ENCODE data around the gene SDHAF1. TPM values are rescaled to one million over a fixed set of nuclear protein-coding genes. Genes with fewer than 3 reads are reported as not detected.

The SDHAF1 gene
- polyA plus RNA-seq, 1 donor from 2014 or later = 71.6 TPM

DNA sequence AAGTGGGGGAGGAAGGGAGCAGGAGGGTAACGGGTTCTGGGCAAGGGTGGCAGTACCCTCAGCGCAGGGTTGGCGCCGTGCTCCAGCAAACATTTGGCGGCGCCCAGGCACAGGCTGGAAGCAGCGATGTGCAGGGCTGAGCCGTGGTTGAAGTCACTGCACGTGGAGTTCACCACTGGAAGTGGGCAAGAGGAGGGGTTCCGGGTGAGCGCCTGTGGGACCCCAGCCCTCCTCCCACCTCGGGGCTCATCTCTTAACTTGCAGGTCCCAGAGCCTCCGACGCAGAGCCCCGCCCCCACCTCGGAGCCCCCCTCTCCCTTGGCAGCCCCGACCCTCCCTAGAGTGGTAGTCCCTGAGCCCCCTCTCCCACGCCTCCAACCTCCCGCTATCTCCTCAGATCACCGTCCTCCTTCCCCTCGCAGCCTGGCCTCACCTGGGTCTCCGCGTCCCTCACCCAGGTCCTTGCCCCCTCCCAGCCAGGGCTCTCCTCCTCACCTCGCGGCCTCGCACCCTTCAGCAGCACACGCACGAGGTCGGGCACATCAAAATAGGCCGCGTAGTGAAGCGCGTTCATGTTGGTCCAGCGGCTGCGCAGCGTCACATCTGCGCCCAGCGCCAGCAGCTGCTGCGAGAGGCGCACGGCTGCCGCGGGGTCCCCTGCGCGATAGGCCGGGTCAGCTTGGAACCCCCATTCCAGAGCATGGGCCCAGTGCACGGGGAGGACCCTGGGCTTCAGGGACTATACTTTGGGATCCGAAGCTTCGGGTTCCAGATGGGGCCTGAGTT is 31.3 kb downstream of the SDHAF1 start:
- H3K9me3 ChIP-seq (ENCODE audit: low read length) = no peaks in the 10 kb centered on the region
- H3K36me3 ChIP-seq (ENCODE audit: insufficient read depth, low read length) = no peaks in the 10 kb centered on the region
- no peak overlapping the region for H3K4me3 ChIP-seq (ENCODE audit: low read length)
- H3K9ac ChIP-seq (ENCODE audit: low read length) = no peak overlapping the region
- H3K79me2 ChIP-seq (replicated peaks; ENCODE audit: insufficient read depth, low read length) = peaks cover 6% of the 10 kb centered on the region
- no peaks in the 10 kb centered on the region for H3K27me3 ChIP-seq (ENCODE audit: insufficient read depth, low read depth, low read length)
- no peaks in the 10 kb centered on the region for H3K9me2 ChIP-seq (ENCODE audit: insufficient read depth, low read length)
- H3F3A ChIP-seq (ENCODE audit: insufficient read depth, low read length, poor library complexity, severe bottlenecking) = no peaks in the 10 kb centered on the region
- no peak overlapping the region for H3K27ac ChIP-seq (ENCODE audit: low read length)
- no peaks in the 10 kb centered on the region for H4K20me1 ChIP-seq (ENCODE audit: insufficient read depth)
- TF ChIP-seq EZH2 (IDR thresholded peaks at IDR 0.05; ENCODE audit: borderline replicate concordance, insufficient read depth, low read length, poor library complexity, severe bottlenecking) (no peak), POLR2AphosphoS5 (IDR thresholded peaks at IDR 0.05) (no peak), RAD21 (conservative IDR thresholded peaks at IDR 0.05) (no peak), EP300 (conservative IDR thresholded peaks at IDR 0.05; ENCODE audit: poor library complexity, severe bottlenecking) (no peak), TAF1 (IDR thresholded peaks at IDR 0.05; ENCODE audit: low read depth) (no peak), SMC3 (conservative IDR thresholded peaks at IDR 0.05; ENCODE audit: poor library complexity) (no peak), CTCF (IDR thresholded peaks at IDR 0.05; ENCODE audit: poor library complexity, severe bottlenecking) (no peak), REST (IDR thresholded peaks at IDR 0.05; ENCODE audit: borderline replicate concordance) (no peak), MXI1 (conservative IDR thresholded peaks at IDR 0.05; ENCODE audit: poor library complexity, severe bottlenecking) (no peak)
- no peak overlapping the region for H3K4me2 ChIP-seq (ENCODE audit: low read length)
- no peak overlapping the region for H2AFZ ChIP-seq (ENCODE audit: low read depth, low read length)

DNA sequence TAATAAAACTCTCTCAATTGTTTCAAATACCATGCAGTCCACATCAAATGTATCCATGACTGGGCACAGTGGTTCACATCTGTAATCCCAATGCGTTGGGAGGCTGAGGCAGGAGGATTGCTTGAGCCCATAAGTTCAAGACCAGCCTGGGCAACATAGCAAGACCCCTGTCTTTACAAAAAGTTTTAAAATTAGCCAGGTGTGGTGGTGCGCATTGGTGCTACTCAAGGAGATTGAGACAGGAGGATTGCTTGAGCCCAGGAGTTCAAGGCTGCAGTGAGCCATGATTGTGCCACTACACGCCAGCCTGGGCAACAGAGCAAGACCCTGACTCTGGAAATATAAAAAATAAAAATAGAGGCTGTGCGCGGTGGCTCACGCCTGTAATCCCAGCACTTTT is 32.7 kb downstream of the SDHAF1 start:
- no peaks in the 10 kb centered on the region for H4K20me1 ChIP-seq (ENCODE audit: insufficient read depth)
- H2AFZ ChIP-seq (ENCODE audit: low read depth, low read length) = no peak overlapping the region
- no peak overlapping the region for H3K4me3 ChIP-seq (ENCODE audit: low read length)
- no peaks in the 10 kb centered on the region for H3F3A ChIP-seq (ENCODE audit: insufficient read depth, low read length, poor library complexity, severe bottlenecking)
- no peaks in the 10 kb centered on the region for H3K9me2 ChIP-seq (ENCODE audit: insufficient read depth, low read length)
- TF ChIP-seq POLR2AphosphoS5 (IDR thresholded peaks at IDR 0.05) (no peak), MXI1 (conservative IDR thresholded peaks at IDR 0.05; ENCODE audit: poor library complexity, severe bottlenecking) (no peak), RAD21 (conservative IDR thresholded peaks at IDR 0.05) (no peak), TAF1 (IDR thresholded peaks at IDR 0.05; ENCODE audit: low read depth) (no peak), CTCF (IDR thresholded peaks at IDR 0.05; ENCODE audit: poor library complexity, severe bottlenecking) (no peak), EP300 (conservative IDR thresholded peaks at IDR 0.05; ENCODE audit: poor library complexity, severe bottlenecking) (no peak), REST (IDR thresholded peaks at IDR 0.05; ENCODE audit: borderline replicate concordance) (no peak), SMC3 (conservative IDR thresholded peaks at IDR 0.05; ENCODE audit: poor library complexity) (no peak), EZH2 (IDR thresholded peaks at IDR 0.05; ENCODE audit: borderline replicate concordance, insufficient read depth, low read length, poor library complexity, severe bottlenecking) (no peak)
- no peak overlapping the region for H3K4me2 ChIP-seq (ENCODE audit: low read length)
- no peaks in the 10 kb centered on the region for H3K9me3 ChIP-seq (ENCODE audit: low read length)
- no peaks in the 10 kb centered on the region for H3K36me3 ChIP-seq (ENCODE audit: insufficient read depth, low read length)
- no peak overlapping the region for H3K27ac ChIP-seq (ENCODE audit: low read length)
- H3K9ac ChIP-seq (ENCODE audit: low read length) = no peak overlapping the region
- no peaks in the 10 kb centered on the region for H3K27me3 ChIP-seq (ENCODE audit: insufficient read depth, low read depth, low read length)
- H3K79me2 ChIP-seq (replicated peaks; ENCODE audit: insufficient read depth, low read length) = peaks cover 20% of the 10 kb centered on the region
